ENCODE measurements around the gene ZNF573. TPM values are rescaled to one million over a fixed set of nuclear protein-coding genes. Genes with fewer than 3 reads are reported as not detected.

Gene ZNF573
- total and polyA plus RNA-seq, 2 donors (not counting 1 experiment from before 2014, with no cell fraction given): 5.3 to 28.8 TPM

GRCh38 chr19:37738371-37738770 is 41.0 kb downstream of the ZNF573 start:
- no peaks in the 10 kb centered on the region for H3K79me2 ChIP-seq (ENCODE audit: control insufficient read depth, insufficient read depth, low read length)
- no peak for DNase-seq

GRCh38 chr19:37725181-37725580 is 54.2 kb downstream of the ZNF573 start:
- ChIA-PET CTCF (no interaction called here), POLR2A (no interaction called here)
- no peak for TF ChIP-seq CTCF (IDR thresholded peaks at IDR 0.05)
- no peak for TF ChIP-seq EZH2 (IDR thresholded peaks at IDR 0.05; ENCODE audit: borderline replicate concordance, insufficient read depth, low read depth, low read length, poor library complexity, severe bottlenecking)
- no peaks in the 10 kb centered on the region for H3K36me3 ChIP-seq (replicated peaks in 1 of 2; ENCODE audit: control extremely low read depth in 1 of 2, control insufficient read depth in 1 of 2, extremely low read depth in 1 of 2, insufficient read depth in 2 of 2, low read length in 1 of 2)
- H2AFZ ChIP-seq (ENCODE audit: insufficient read depth, low read depth, low read length, poor library complexity, severe bottlenecking): no peak overlapping the region
- H3K4me3 ChIP-seq (ENCODE audit: control extremely low read depth in 1 of 5, extremely low read depth in 1 of 5, insufficient read depth in 1 of 5, low read depth in 2 of 5, low read length in 4 of 5): no peak overlapping the region
- intact Hi-C loops (cut with micrococcal nuclease): loop anchor here (10.0 kb wide), 1 partner anchor 610 kb away; the partner anchor contains the start of gene CATSPERG
- ATAC-seq (ENCODE audit: low read depth) (no peak), DNase-seq (no peak)
- no peak overlapping the region for H3K27ac ChIP-seq (ENCODE audit: low read length in 2 of 2)
- no peaks in the 10 kb centered on the region for H3K79me2 ChIP-seq (ENCODE audit: control insufficient read depth, insufficient read depth, low read length)
- 80% methylated on average over 2 of the region's 2 CpGs for WGBS (ENCODE audit: insufficient coverage)
- no peaks in the 10 kb centered on the region for H3K4me1 ChIP-seq (ENCODE audit: control insufficient read depth in 2 of 2, insufficient read depth in 2 of 2, low read length in 2 of 2)
- H3K4me1 Mint-ChIP-seq: no peaks in the 10 kb centered on the region
- H3K4me2 ChIP-seq (replicated peaks; ENCODE audit: low read depth, low read length, poor library complexity, severe bottlenecking): no peak overlapping the region
- peaks cover 0 to 8% (median 0%) of the 10 kb centered on the region in 3 donors for H3K9me3 ChIP-seq (ENCODE audit: control extremely low read depth in 1 of 3, control insufficient read depth in 2 of 3, insufficient read depth in 1 of 3, low read length in 2 of 3)
- H3K27ac Mint-ChIP-seq: no peak overlapping the region
- no peaks in the 10 kb centered on the region for H3K27me3 ChIP-seq (replicated peaks in 1 of 4; ENCODE audit: control extremely low read depth in 1 of 4, control insufficient read depth in 3 of 4, insufficient read depth in 4 of 4, low read length in 3 of 4)
- H3K4me3 Mint-ChIP-seq: no peak overlapping the region
- no peaks in the 10 kb centered on the region for H4K20me1 ChIP-seq (ENCODE audit: control insufficient read depth, insufficient read depth, low read length, poor library complexity, severe bottlenecking)
- H3K9ac ChIP-seq (ENCODE audit: low read length): no peak overlapping the region
- H3K9me3 Mint-ChIP-seq (ENCODE audit: insufficient read depth): no peaks in the 10 kb centered on the region
- no peaks in the 10 kb centered on the region for H3K27me3 Mint-ChIP-seq

More at GRCh38 chr19:37738371-37738770, 41.0 kb downstream of the ZNF573 start:
- CTCF ChIA-PET: no interaction called here
- WGBS (ENCODE audit: insufficient coverage): 100% methylated on average over 1 of the region's 5 CpGs
- no peak for ATAC-seq (ENCODE audit: low read depth)
- Histone ChIP-seq H4K20me1 (ENCODE audit: control insufficient read depth, insufficient read depth, low read length, poor library complexity, severe bottlenecking) (no peaks in the 10 kb centered on the region), H2AFZ (ENCODE audit: insufficient read depth, low read depth, low read length, poor library complexity, severe bottlenecking) (no peak overlapping the region), H3K4me2 (replicated peaks; ENCODE audit: low read depth, low read length, poor library complexity, severe bottlenecking) (no peak overlapping the region), H3K9me3 (ENCODE audit: control extremely low read depth in 1 of 3, control insufficient read depth in 2 of 3, insufficient read depth in 1 of 3, low read length in 2 of 3) (peaks cover 20 to 38% (median 27%) of the 10 kb centered on the region in 3 donors), H3K9ac (ENCODE audit: low read length) (no peak overlapping the region), H3K4me1 (ENCODE audit: control insufficient read depth in 2 of 2, insufficient read depth in 2 of 2, low read length in 2 of 2) (no peaks in the 10 kb centered on the region), H3K27me3 (replicated peaks in 1 of 4; ENCODE audit: control extremely low read depth in 1 of 4, control insufficient read depth in 3 of 4, insufficient read depth in 4 of 4, low read length in 3 of 4) (no peaks in the 10 kb centered on the region), H3K27ac (ENCODE audit: low read length in 2 of 2) (no peak overlapping the region), H3K4me3 (ENCODE audit: control extremely low read depth in 1 of 5, extremely low read depth in 1 of 5, insufficient read depth in 1 of 5, low read depth in 2 of 5, low read length in 4 of 5) (no peak overlapping the region), H3K36me3 (replicated peaks in 1 of 2; ENCODE audit: control extremely low read depth in 1 of 2, control insufficient read depth in 1 of 2, extremely low read depth in 1 of 2, insufficient read depth in 2 of 2, low read length in 1 of 2) (peaks cover 8 to 23% of the 10 kb centered on the region in 2 experiments)
- POLR2A ChIA-PET: no interaction called here
- no peaks in the 10 kb centered on the region for H3K27me3 Mint-ChIP-seq
- no peak overlapping the region for H3K4me3 Mint-ChIP-seq
- TF ChIP-seq CTCF (IDR thresholded peaks at IDR 0.05) (no peak), EZH2 (IDR thresholded peaks at IDR 0.05; ENCODE audit: borderline replicate concordance, insufficient read depth, low read depth, low read length, poor library complexity, severe bottlenecking) (no peak)
- no peaks in the 10 kb centered on the region for H3K4me1 Mint-ChIP-seq
- intact Hi-C loops (cut with micrococcal nuclease): no loop called here
- no peak overlapping the region for H3K27ac Mint-ChIP-seq
- H3K9me3 Mint-ChIP-seq (ENCODE audit: insufficient read depth): peaks cover 15% of the 10 kb centered on the region
